Trophoblast cell (in vitro differentiated cells and primary cell): ENCODE measurements around the gene DDX28.
"Not testable (repeated sequence)": the region's sequence is repeated elsewhere in the genome, so short reads cannot be mapped to it uniquely, and the experiment has no call there.

Experiments
- DNase-seq, 2 donors: peaks; one replicate each; pipeline ENCODE4 v3.0.0-alpha.2; 2016
- H2AFZ ChIP-seq: 2 replicates; pipeline ENCODE4 v1.6.1; 2013; ENCODE audit warnings: low read length, moderate library complexity, mild to moderate bottlenecking; ENCODE audit not compliant: insufficient read depth, poor library complexity
- H2AK5ac ChIP-seq: 2 replicates; pipeline ENCODE4 v1.6.1; 2013; ENCODE audit warnings: mild to moderate bottlenecking, low read length
- H2BK120ac ChIP-seq: 2 replicates; pipeline ENCODE4 v1.6.1; 2013; ENCODE audit warnings: low read length, mild to moderate bottlenecking, moderate library complexity; ENCODE audit not compliant: insufficient read depth, poor library complexity
- H2BK12ac ChIP-seq: 2 replicates; pipeline ENCODE4 v1.6.1; 2013; ENCODE audit warnings: mild to moderate bottlenecking, low read length, moderate library complexity
- H2BK5ac ChIP-seq: 2 replicates; pipeline ENCODE4 v1.6.1; 2013; ENCODE audit warnings: low read length, low read depth, moderate library complexity, mild to moderate bottlenecking; ENCODE audit not compliant: poor library complexity
- H3K14ac ChIP-seq: 2 replicates; pipeline ENCODE4 v1.6.1; 2013; ENCODE audit warnings: mild to moderate bottlenecking, low read length
- H3K18ac ChIP-seq: 2 replicates; pipeline ENCODE4 v1.6.1; 2013; ENCODE audit warnings: mild to moderate bottlenecking, low read length
- H3K23ac ChIP-seq: 2 replicates; pipeline ENCODE4 v1.6.1; 2013; ENCODE audit warnings: low read length
- H3K27ac ChIP-seq: 2 replicates; pipeline ENCODE4 v1.5.1; 2013; ENCODE audit warnings: low read depth, mild to moderate bottlenecking, inconsistent platforms, low read length, moderate library complexity
- H3K27me3 ChIP-seq: 2 replicates; pipeline ENCODE4 v1.6.1; 2013; ENCODE audit warnings: inconsistent platforms, mild to moderate bottlenecking, low read length, moderate library complexity; ENCODE audit not compliant: insufficient read depth
- H3K36me3 ChIP-seq, 2 experiments: 1 replicate in 1 of 2; 2 replicates in 1 of 2; pipeline ENCODE4 v1.6.1; 2013; ENCODE audit warnings: low read length in 2 of 2, mild to moderate bottlenecking in 2 of 2, moderate library complexity in 1 of 2; ENCODE audit not compliant: insufficient read depth in 2 of 2, control insufficient read depth in 1 of 2
- H3K4ac ChIP-seq: 2 replicates; pipeline ENCODE4 v1.6.1; 2013; ENCODE audit warnings: low read depth, mild to moderate bottlenecking, low read length, moderate library complexity
- H3K4me1 ChIP-seq, 2 experiments: 1 replicate in 1 of 2; 2 replicates in 1 of 2; pipeline ENCODE4 v1.6.1; 2013; ENCODE audit warnings: low read length in 2 of 2, mild to moderate bottlenecking in 2 of 2, moderate library complexity in 1 of 2; ENCODE audit not compliant: insufficient read depth in 2 of 2, control insufficient read depth in 1 of 2
- H3K4me2 ChIP-seq: 2 replicates; pipeline ENCODE4 v1.6.1; 2013; ENCODE audit warnings: inconsistent platforms, mild to moderate bottlenecking, low read length, moderate library complexity
- H3K4me3 ChIP-seq: 2 replicates; pipeline ENCODE4 v1.5.1; 2013; ENCODE audit warnings: mild to moderate bottlenecking, low read depth, low read length, inconsistent platforms
- H3K79me1 ChIP-seq: one replicate; pipeline ENCODE4 v1.6.1; 2013; ENCODE audit warnings: low read length
- H3K79me2 ChIP-seq: 2 replicates; pipeline ENCODE4 v1.6.1; 2013; ENCODE audit warnings: low read length, mild to moderate bottlenecking; ENCODE audit not compliant: control insufficient read depth, insufficient read depth, poor library complexity
- H3K9ac ChIP-seq: 2 replicates; pipeline ENCODE4 v1.6.1; 2013; ENCODE audit warnings: mild to moderate bottlenecking, low read length
- H3K9me3 ChIP-seq: 2 replicates; pipeline ENCODE4 v1.6.1; 2013; ENCODE audit warnings: low read depth, mild to moderate bottlenecking, control low read depth, inconsistent platforms, low read length; ENCODE audit not compliant: insufficient read depth
- H4K12ac ChIP-seq: 2 replicates; pipeline ENCODE4 v1.6.1; 2013; ENCODE audit warnings: low read depth, mild to moderate bottlenecking, low read length, moderate library complexity
- H4K8ac ChIP-seq: 2 replicates; pipeline ENCODE4 v1.6.1; 2013; ENCODE audit warnings: low read depth, mild to moderate bottlenecking, low read length, moderate library complexity
- H4K91ac ChIP-seq: one replicate; pipeline ENCODE4 v1.6.1; 2013; ENCODE audit warnings: low read depth, mild to moderate bottlenecking, low read length, moderate library complexity
- WGBS: extraction: QIAGEN DNeasy Blood & Tissue Kit; methylation state at CpG from one replicate; pipeline ENCODE4 v1.1.7; 2013; ENCODE audit warnings: missing lambda C conversion rate; ENCODE audit not compliant: insufficient read length, insufficient coverage; ENCODE audit errors: extremely low coverage; 5-methylcytosine and 5-hydroxymethylcytosine counted together

Gene DDX28

GRCh38 chr16:68015681-68016080 is 7.4 kb downstream of the DDX28 start, which contains the start of gene DPEP2NB:
DPEP2NB (minus strand) TSS chr16:68015911; CDS start chr16:68015770, 141 bp downstream.
- no peak within 1 kb of the TSS for H3K14ac ChIP-seq
- no peak within 1 kb of the TSS for H2AK5ac ChIP-seq
- no peak within 1 kb of the TSS for H3K4me2 ChIP-seq
- no peak within 1 kb of the TSS for H3K4ac ChIP-seq
- H2BK5ac ChIP-seq = no peak within 1 kb of the TSS
- peak; percentile 57 to 92 for DNase-seq
- no peak within 1 kb of the TSS for H3K9ac ChIP-seq
- H3K23ac ChIP-seq = no peak within 1 kb of the TSS
- no peaks in the 10 kb centered on the region for H3K79me2 ChIP-seq
- H2BK120ac ChIP-seq = no peak within 1 kb of the TSS
- no peak within 1 kb of the TSS for H4K12ac ChIP-seq
- WGBS = no CpG with 5 or more reads among the region's 5 CpGs
- no peaks in the 10 kb centered on the region for H3K79me1 ChIP-seq
- H3K27ac ChIP-seq = no peak within 1 kb of the TSS
- H2AFZ ChIP-seq = no peak within 1 kb of the TSS
- H4K8ac ChIP-seq = no peak within 1 kb of the TSS
- H3K36me3 ChIP-seq = no peaks in the 10 kb centered on the region
- no peaks in the 10 kb centered on the region for H3K27me3 ChIP-seq
- peaks cover 0 to 1% of the 10 kb centered on the region in 2 experiments for H3K4me1 ChIP-seq
- H3K4me3 ChIP-seq = no peak within 1 kb of the TSS
- no peak within 1 kb of the TSS for H2BK12ac ChIP-seq
- H3K9me3 ChIP-seq = no peaks in the 10 kb centered on the region
- no peak within 1 kb of the TSS for H3K18ac ChIP-seq
- peak within 1 kb of the TSS; percentile 5 for H4K91ac ChIP-seq

- Histone ChIP-seq H3K14ac (no peak overlapping the region), H3K27me3 (no peaks in the 10 kb centered on the region), H3K79me1 (no peaks in the 10 kb centered on the region), H2BK5ac (no peak overlapping the region), H3K27ac (no peak overlapping the region), H4K91ac (no peak overlapping the region), H3K9ac (no peak overlapping the region), H2AFZ (no peak overlapping the region), H3K4me1 (peaks cover 0 to 1% of the 10 kb centered on the region in 2 experiments), H3K36me3 (no peaks in the 10 kb centered on the region), H3K79me2 (no peaks in the 10 kb centered on the region), H3K9me3 (no peaks in the 10 kb centered on the region), H3K23ac (no peak overlapping the region), H2AK5ac (no peak overlapping the region), H3K4me2 (no peak overlapping the region), H4K12ac (no peak overlapping the region), H3K4me3 (no peak overlapping the region), H3K4ac (no peak overlapping the region), H4K8ac (no peak overlapping the region), H2BK120ac (no peak overlapping the region), H2BK12ac (no peak overlapping the region), H3K18ac (no peak overlapping the region)
- DNase-seq = no peak
- no CpG with 5 or more reads among the region's 1 CpG for WGBS
These were observed 9.6 kb downstream of the DDX28 start for GRCh38 chr16:68013440-68013839.

DNA sequence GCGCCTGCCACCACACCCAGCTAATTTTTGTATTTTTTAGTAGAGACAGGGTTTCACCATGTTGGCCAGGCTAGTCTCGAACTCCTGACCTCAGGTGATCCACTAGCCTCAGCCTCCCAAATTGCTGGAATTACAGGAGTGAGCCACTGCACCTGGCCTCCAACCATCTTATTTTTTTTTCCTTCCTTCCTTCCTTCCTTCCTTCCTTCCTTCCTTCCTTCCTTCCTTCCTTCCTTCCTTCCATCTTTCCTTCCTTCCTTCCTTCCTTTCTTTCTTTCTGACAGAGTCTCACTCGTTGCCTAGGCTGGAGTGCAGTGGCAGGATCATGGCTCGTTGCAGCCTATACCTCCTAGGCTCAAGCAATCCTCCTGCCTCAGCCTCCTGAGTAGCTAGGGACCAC is 13.2 kb downstream of the DDX28 start:
- not testable (repeated sequence) for H3K4ac ChIP-seq, H3K23ac ChIP-seq, H3K9ac ChIP-seq, H4K12ac ChIP-seq, H3K14ac ChIP-seq, H4K91ac ChIP-seq, H3K27ac ChIP-seq, H2AK5ac ChIP-seq, H2AFZ ChIP-seq, H3K27me3 ChIP-seq, H3K36me3 ChIP-seq, DNase-seq, H3K79me2 ChIP-seq, H3K4me3 ChIP-seq, H3K18ac ChIP-seq, H3K9me3 ChIP-seq, H2BK120ac ChIP-seq, H3K4me2 ChIP-seq, H3K79me1 ChIP-seq, H2BK12ac ChIP-seq, H4K8ac ChIP-seq, H2BK5ac ChIP-seq
- peaks cover 4 to 12% of the 10 kb centered on the region in 2 experiments for H3K4me1 ChIP-seq
- WGBS = no CpG with 5 or more reads among the region's 4 CpGs

DNA sequence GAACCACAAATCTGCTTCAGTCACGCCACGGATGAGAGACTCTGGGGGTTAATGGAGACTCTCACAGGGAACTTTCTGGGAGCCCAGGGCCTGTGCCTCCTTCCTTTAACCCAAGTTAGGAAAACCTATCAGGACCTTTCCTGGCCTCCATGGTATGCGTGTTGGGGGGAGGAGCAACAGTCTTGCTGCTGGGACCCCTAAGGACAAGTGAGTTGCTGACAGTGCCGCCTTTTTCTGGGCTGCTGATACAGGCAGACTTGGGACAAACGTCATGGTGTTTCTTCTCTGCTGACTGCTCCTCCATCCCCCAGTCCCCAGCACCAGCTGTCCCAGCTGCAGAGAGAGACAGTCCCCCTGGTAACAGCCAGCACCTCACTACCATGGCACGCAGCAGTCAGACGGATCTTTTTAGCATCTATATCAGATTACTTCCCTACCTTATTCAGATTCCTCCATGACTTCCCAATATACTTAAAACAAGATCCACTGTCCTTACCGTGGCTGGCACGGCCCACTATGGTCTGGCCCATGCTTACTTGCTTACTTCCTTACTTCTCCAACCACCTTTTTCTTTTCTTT is 13.8 kb downstream of the DDX28 start:
- no CpG with 5 or more reads among the region's 9 CpGs for WGBS
- no peak overlapping the region for H3K14ac ChIP-seq
- H2BK5ac ChIP-seq = no peak overlapping the region
- no peak overlapping the region for H2BK120ac ChIP-seq
- H3K27me3 ChIP-seq = no peaks in the 10 kb centered on the region
- no peaks in the 10 kb centered on the region for H3K79me2 ChIP-seq
- no peak overlapping the region for H2AFZ ChIP-seq
- H3K4me2 ChIP-seq = no peak overlapping the region
- H4K91ac ChIP-seq = no peak overlapping the region
- no peak overlapping the region for H3K4ac ChIP-seq
- H3K23ac ChIP-seq = peak overlapping the region; percentile 22
- no peak overlapping the region for H2BK12ac ChIP-seq
- H3K18ac ChIP-seq = no peak overlapping the region
- H2AK5ac ChIP-seq = no peak overlapping the region
- H3K27ac ChIP-seq = no peak overlapping the region
- H3K9ac ChIP-seq = peak overlapping the region; percentile 40
- H4K12ac ChIP-seq = no peak overlapping the region
- no peak overlapping the region for H3K4me3 ChIP-seq
- H3K36me3 ChIP-seq = no peaks in the 10 kb centered on the region
- H3K4me1 ChIP-seq = peaks cover 4 to 14% of the 10 kb centered on the region in 2 experiments
- H3K9me3 ChIP-seq = no peaks in the 10 kb centered on the region
- H3K79me1 ChIP-seq = peaks cover 8% of the 10 kb centered on the region
- no peak overlapping the region for H4K8ac ChIP-seq
- no peak for DNase-seq
